Right lobe of liver (tissue), 4 donors: ENCODE results near the gene AATK.

Experiments
- CTCF ChIP-seq, 4 donors: fragments of 200-600 bp in 3 of 4; fragments of 450-650 bp in 1 of 4; IDR thresholded peaks; one replicate each; pipeline versions ENCODE4 v1.5.1 to v1.8.0; 2016 to 2022; ENCODE audit warnings: antibody characterized with exemption in 4 of 4, mild to moderate bottlenecking in 2 of 4
- POLR2A ChIP-seq: fragments of 450-650 bp; IDR thresholded peaks from one replicate; pipeline ENCODE4 v1.6.1; 2017; ENCODE audit warnings: antibody characterized with exemption, mild to moderate bottlenecking
- donor health status: DM: no; HTN: no; CAD: no.
- donor health status: DM: no; HTN: no; CAD: no.
- donor health status: DM: no; HTN: yes; CAD: no.

DNA sequence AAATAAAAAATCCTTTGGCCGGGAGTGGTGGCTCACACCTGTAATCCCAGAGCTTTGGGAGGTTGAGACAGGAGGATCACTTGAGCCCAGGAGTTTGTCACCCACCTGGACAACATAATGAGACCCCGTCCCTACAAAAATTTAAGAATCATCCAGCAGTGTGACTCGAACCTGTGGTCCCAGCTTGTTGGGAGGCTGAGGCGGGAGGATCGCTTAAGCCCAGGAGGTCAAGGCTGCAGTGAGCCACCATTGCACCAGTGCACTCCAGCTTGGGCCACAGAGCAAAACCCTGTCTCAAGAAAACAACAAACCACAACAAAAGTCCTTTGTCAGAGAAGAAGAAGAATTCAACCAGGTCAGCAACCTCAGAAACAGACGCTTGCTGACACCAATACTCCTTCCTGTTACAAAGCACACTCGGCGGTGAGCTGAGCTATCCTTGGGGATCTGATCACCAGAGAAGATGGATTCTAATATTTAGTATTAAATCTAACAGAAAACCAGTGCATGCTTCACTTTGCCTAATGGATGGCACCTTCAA lies 13.7 kb downstream of the AATK start:
- TF ChIP-seq POLR2A (no peak), CTCF (IDR thresholded peaks at IDR 0.05) (no peak)
